ENCODE measurements around the gene TFCP2. TPM values are rescaled to one million over a fixed set of nuclear protein-coding genes. Genes with fewer than 3 reads are reported as not detected.

Gene TFCP2
- total RNA-seq, 6 experiments from 2014 or later: 6.3 to 9.4 (median 7.3) TPM

DNA sequence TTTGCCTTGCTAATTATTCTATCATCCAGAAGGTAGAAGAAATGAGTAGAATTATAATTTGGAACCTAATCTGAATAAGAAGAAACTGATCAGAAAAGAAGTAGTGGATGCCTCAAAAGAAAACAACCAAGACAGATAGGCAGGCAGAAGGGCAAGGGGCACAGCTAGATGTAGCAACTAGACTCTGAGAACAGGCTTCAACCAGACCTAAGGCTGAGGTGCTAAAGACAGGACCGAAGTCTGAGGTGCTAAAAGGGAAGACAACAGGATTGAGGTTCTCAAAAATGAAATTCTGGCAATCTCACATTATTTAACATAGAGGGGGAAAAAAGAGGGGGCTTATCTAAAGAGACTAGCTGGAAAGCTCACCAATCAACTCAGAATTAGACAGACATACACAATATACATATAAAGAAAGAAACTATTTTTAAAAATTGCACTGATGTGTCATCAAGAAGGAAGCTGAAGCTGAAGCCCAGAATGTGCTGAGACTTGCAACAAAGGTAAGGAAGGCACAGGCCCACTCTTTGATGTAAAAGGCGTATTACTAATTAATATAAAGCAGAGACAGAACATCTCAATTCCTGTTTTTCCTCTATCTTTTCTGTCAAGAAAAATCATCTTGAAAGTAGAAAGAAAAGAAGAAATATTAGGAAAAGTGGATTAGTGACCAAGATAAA is 45.7 kb downstream of the TFCP2 start:
- H3K27ac ChIP-seq: no peak overlapping the region
- no peaks in the 10 kb centered on the region for H3K4me1 ChIP-seq
- ATAC-seq (no peak), DNase-seq (no peak)
- 83% methylated on average over 2 of the region's 2 CpGs for WGBS (ENCODE audit: insufficient coverage, low coverage, low lambda C conversion rate, missing lambda C conversion rate)
- H3K27me3 ChIP-seq: no peaks in the 10 kb centered on the region
- no peak overlapping the region for H3K4me3 ChIP-seq
- no peak for TF ChIP-seq POLR2A (IDR thresholded peaks at IDR 0.05)
- TF ChIP-seq, protein P1, sequence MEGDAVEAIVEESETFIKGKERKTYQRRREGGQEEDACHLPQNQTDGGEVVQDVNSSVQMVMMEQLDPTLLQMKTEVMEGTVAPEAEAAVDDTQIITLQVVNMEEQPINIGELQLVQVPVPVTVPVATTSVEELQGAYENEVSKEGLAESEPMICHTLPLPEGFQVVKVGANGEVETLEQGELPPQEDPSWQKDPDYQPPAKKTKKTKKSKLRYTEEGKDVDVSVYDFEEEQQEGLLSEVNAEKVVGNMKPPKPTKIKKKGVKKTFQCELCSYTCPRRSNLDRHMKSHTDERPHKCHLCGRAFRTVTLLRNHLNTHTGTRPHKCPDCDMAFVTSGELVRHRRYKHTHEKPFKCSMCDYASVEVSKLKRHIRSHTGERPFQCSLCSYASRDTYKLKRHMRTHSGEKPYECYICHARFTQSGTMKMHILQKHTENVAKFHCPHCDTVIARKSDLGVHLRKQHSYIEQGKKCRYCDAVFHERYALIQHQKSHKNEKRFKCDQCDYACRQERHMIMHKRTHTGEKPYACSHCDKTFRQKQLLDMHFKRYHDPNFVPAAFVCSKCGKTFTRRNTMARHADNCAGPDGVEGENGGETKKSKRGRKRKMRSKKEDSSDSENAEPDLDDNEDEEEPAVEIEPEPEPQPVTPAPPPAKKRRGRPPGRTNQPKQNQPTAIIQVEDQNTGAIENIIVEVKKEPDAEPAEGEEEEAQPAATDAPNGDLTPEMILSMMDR (IDR thresholded peaks at IDR 0.05): no peak
- H3K36me3 ChIP-seq: no peaks in the 10 kb centered on the region
- H3K9me3 ChIP-seq: no peaks in the 10 kb centered on the region
- intact Hi-C loops (cut with DNase I): no loop called here

DNA sequence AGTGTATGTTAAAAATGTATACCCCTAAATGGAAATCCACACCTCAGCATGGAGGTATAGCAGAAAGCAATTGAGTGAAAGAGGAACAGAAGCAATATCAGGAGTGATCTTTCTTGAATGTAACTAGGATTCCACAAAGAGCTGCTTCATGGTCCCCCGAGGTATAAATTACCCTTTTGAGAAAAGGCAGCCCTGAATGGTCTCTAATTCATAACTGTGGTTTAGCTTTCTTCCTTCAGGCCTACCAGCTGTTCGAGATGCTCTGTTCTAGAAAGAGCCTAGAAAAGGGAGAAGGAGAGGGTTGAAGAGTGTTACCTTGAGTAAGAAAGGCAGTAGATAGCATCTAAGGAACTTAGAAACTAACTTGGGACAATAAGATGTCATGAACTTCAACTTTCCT is 46.6 kb downstream of the TFCP2 start:
- Histone ChIP-seq H3K4me1 (no peaks in the 10 kb centered on the region), H3K36me3 (no peaks in the 10 kb centered on the region), H3K27me3 (no peaks in the 10 kb centered on the region), H3K27ac (no peak overlapping the region), H3K9me3 (no peaks in the 10 kb centered on the region), H3K4me3 (no peak overlapping the region)
- DNase-seq: no peak
- no peak for ATAC-seq
- intact Hi-C loops (cut with DNase I): no loop called here
- TF ChIP-seq POLR2A (IDR thresholded peaks at IDR 0.05): no peak
- TF ChIP-seq, protein P1 (IDR thresholded peaks at IDR 0.05): no peak
- 79% methylated on average over 2 of the region's 2 CpGs for WGBS (ENCODE audit: insufficient coverage, low coverage, low lambda C conversion rate, missing lambda C conversion rate)

DNA sequence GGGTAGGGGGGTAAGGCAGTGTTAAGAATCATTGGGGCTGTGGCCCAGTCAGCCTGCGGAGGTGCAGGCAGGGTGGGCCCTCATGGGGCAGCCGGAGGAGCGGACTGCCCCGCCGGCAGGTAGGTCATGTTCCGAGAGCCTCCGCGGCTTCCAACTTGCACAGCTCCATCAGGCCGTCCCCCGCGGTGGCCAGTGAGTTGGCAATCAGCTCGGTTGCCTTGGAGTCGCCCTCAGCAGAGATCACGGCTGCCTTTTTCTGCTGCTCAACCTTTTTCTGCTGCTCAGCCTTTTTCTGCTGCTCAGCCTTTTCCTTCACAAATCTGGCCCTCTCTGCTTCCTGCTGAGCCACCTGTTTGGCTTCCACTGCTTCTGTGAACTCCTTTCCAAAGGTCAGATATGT is 48.4 kb downstream of the TFCP2 start:
- Histone ChIP-seq H3K9me3 (no peaks in the 10 kb centered on the region), H3K27ac (no peak overlapping the region), H3K4me3 (no peak overlapping the region), H3K27me3 (no peaks in the 10 kb centered on the region), H3K4me1 (no peaks in the 10 kb centered on the region), H3K36me3 (no peaks in the 10 kb centered on the region)
- TF ChIP-seq, protein P1 (IDR thresholded peaks at IDR 0.05): no peak
- TF ChIP-seq POLR2A (IDR thresholded peaks at IDR 0.05): no peak
- DNase-seq (no peak), ATAC-seq (no peak)
- 94% methylated on average over 6 of the region's 14 CpGs for WGBS (ENCODE audit: insufficient coverage, low coverage, low lambda C conversion rate, missing lambda C conversion rate)
- intact Hi-C loops (cut with DNase I): no loop called here

DNA sequence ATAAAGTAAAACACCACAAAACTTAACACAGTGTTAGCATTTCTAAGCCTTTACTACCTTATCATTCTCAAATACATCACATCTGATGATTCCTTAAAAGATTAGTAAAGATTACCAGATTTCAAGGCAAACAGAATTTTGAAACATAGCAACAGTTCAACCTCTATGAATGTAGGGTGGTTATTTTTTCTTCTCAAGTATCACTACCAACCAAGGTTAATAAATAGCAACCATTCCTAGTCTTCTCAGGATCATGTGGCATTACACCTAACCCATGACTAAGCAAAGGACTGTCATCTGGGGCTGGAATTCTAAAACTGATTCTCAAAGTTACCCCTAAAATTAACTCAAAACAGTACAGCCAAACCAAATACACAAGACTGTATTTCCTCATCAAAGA is 50.1 kb downstream of the TFCP2 start:
- no peaks in the 10 kb centered on the region for H3K27me3 ChIP-seq
- DNase-seq: no peak
- ATAC-seq: no peak
- H3K4me3 ChIP-seq: no peak overlapping the region
- TF ChIP-seq POLR2A (IDR thresholded peaks at IDR 0.05): no peak
- TF ChIP-seq, protein P1 (IDR thresholded peaks at IDR 0.05): no peak
- H3K27ac ChIP-seq: no peak overlapping the region
- no peaks in the 10 kb centered on the region for H3K36me3 ChIP-seq
- H3K4me1 ChIP-seq: no peaks in the 10 kb centered on the region
- H3K9me3 ChIP-seq: no peaks in the 10 kb centered on the region
- intact Hi-C loops (cut with DNase I): no loop called here

DNA sequence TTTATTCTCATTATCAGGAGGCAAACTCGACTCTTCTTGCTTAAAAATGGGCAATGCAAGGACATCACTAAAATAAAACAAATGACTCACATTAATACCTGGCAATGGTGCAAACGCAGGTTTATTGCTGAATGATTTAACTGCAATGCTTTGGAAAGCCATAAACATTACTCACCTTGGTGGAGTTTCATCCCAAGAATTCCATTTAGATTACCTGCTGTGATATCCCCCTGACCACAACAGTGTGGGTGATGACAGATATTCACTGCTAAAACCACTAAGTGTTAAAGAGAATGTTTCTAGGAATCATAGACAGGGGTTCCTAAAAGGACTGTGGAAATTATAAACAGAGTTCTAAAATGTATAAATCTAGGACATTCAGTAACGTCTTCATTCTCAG is 54.2 kb downstream of the TFCP2 start:
- Histone ChIP-seq H3K27me3 (no peaks in the 10 kb centered on the region), H3K9me3 (no peaks in the 10 kb centered on the region), H3K27ac (no peak overlapping the region), H3K36me3 (peaks cover 0 to 9% (median 3%) of the 10 kb centered on the region in 4 donors), H3K4me3 (no peak overlapping the region), H3K4me1 (no peaks in the 10 kb centered on the region)
- no peak for ATAC-seq
- no peak for TF ChIP-seq POLR2A (IDR thresholded peaks at IDR 0.05)
- TF ChIP-seq, protein P1 (IDR thresholded peaks at IDR 0.05): no peak
- no peak for DNase-seq
- 90% methylated on average over 3 of the region's 3 CpGs for WGBS (ENCODE audit: insufficient coverage, low coverage, low lambda C conversion rate, missing lambda C conversion rate)
- intact Hi-C loops (cut with DNase I): no loop called here

All from right lobe of liver (tissue), 6 donors.